Uterus (tissue), 2 donors: ENCODE measurements around the gene OR1N1.

Experiments
- CTCF ChIP-seq, 4 experiments: fragments of 200-600 bp in 2 of 4; fragments of 450-650 bp in 2 of 4; sonication (generic) in 2 of 4; IDR thresholded peaks; one replicate each; pipeline ENCODE4 v1.5.1; 2016 to 2019; ENCODE audit warnings: antibody characterized with exemption in 4 of 4, mild to moderate bottlenecking in 2 of 4, moderate library complexity in 1 of 4
- POLR2A ChIP-seq, 2 donors: fragments of 450-650 bp; IDR thresholded peaks; one replicate each; pipeline ENCODE4 v1.6.1; 2016; ENCODE audit warnings: antibody characterized with exemption in 2 of 2, mild to moderate bottlenecking in 1 of 2, moderate library complexity in 1 of 2

- TF ChIP-seq CTCF (IDR thresholded peaks at IDR 0.05) (no peak), POLR2A (IDR thresholded peaks at IDR 0.05) (no peak)
Observed at GRCh38 chr9:122551371-122551770, 24.3 kb upstream of the OR1N1 start.
